GM12874 (cell line): ENCODE data around the gene ALAD.
A peak's percentile ranks its signal among the peaks of the same experiment; 100 is the strongest.

Experiments used
- CTCF ChIP-seq: IDR thresholded peaks from 2 replicates; pipeline ENCODE4 v1.5.1; 2011; ENCODE audit warnings: low read depth, mild to moderate bottlenecking, control low read depth, low read length, moderate library complexity; ENCODE audit not compliant: insufficient read depth

The ALAD gene

GRCh38 chr9:113401027-113401792 is at the start of gene ALAD:
Gene ALAD, minus strand, starts transcription at chr9:113401284. Its CDS starts 7,725 bp downstream, at chr9:113393559.
- peak; percentile 96 for TF ChIP-seq CTCF

GRCh38 chr9:113449376-113449775 is 48.3 kb upstream of the ALAD start:
- TF ChIP-seq CTCF = no peak

- TF ChIP-seq CTCF = peak; percentile 21; the same call in 1 of the 2 replicates
Measured at GRCh38 chr9:113446323-113446740, 45.2 kb upstream of the ALAD start.

GRCh38 chr9:113444736-113445135 is 43.7 kb upstream of the ALAD start:
- no peak for TF ChIP-seq CTCF

GRCh38 chr9:113436728-113437515 is 35.8 kb upstream of the ALAD start:
- TF ChIP-seq CTCF = no peak

- no peak for TF ChIP-seq CTCF
Measured at GRCh38 chr9:113431191-113431590, 30.1 kb upstream of the ALAD start.

- no peak for TF ChIP-seq CTCF
Measured at GRCh38 chr9:113428062-113428615, 27.1 kb upstream of the ALAD start.
